HG02642 (cell line): Measurements from ENCODE around the gene LAPTM5.

Experiments used
- ATAC-seq: cut with Tn5 transposase; IDR thresholded peaks from one replicate; pipeline ENCODE4 v1.9.1; 2021; ENCODE audit warnings: mild to moderate bottlenecking; ENCODE audit not compliant: unreplicated experiment, poor library complexity

The LAPTM5 gene

GRCh38 chr1:30687886-30688285 is 69.7 kb downstream of the LAPTM5 start:
- no peak for ATAC-seq

GRCh38 chr1:30686236-30686935 is 71.2 kb downstream of the LAPTM5 start:
- ATAC-seq = no peak

- no peak for ATAC-seq
Observed at GRCh38 chr1:30685796-30686165, 71.8 kb downstream of the LAPTM5 start.

- no peak for ATAC-seq
Observed at GRCh38 chr1:30684881-30685795, 72.4 kb downstream of the LAPTM5 start.

- no peak for ATAC-seq
Observed at GRCh38 chr1:30684259-30684658, 73.3 kb downstream of the LAPTM5 start.

- ATAC-seq = no peak
Observed at GRCh38 chr1:30683699-30684098, 73.9 kb downstream of the LAPTM5 start.
